ENCODE measurements around the gene MGLL.

MGLL gene

DNA sequence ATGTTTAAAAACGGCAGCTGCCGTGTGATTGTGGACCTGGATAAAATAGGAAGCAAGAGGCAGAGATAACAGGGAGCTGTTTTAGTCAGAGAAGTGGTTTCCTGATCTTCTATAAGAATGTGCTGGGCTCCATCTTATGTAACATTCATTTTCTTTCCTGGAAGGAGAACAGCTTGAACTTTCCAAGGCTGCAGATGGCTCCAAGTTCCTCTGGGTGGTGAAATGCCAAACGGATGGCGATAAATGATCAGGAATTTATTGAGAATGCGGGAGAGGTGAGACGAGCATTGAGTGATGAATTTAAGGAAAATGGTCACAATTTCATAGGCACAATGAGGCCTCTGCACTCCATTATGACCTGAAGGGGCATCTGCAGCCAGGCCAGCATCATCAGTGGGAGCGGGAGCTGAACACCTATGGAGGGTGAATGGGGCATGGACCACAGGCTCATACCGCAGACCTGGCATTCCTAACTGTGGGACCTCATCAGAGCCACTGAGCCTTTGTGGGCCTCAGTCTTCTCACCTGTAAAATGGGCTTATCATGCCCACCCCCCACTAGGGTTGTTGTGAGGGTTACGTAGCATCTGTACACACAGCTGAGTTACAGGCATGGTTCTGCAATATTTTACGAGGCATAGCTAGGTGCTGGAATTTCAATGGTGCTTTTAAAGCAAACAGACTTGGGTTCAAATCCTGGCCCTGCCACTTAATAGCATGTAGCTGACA lies 17.1 kb downstream of the MGLL start:
- Histone ChIP-seq H2AFZ (ENCODE audit: low read depth, low read length, severe bottlenecking) (no peak overlapping the region), H3K27ac (ENCODE audit: low read depth, low read length) (no peak overlapping the region), H3K9me3 (ENCODE audit: insufficient read depth, low read length) (no peaks in the 10 kb centered on the region), H3K79me2 (ENCODE audit: insufficient read depth, low read length) (no peaks in the 10 kb centered on the region), H3K4me2 (ENCODE audit: low read depth, low read length, poor library complexity, severe bottlenecking) (no peak overlapping the region), H3K4me3 (ENCODE audit: insufficient read depth, low read length, poor library complexity, severe bottlenecking) (no peak overlapping the region), H3K9ac (ENCODE audit: low read length) (no peak overlapping the region), H3K27me3 (ENCODE audit: low read length) (no peaks in the 10 kb centered on the region), H4K20me1 (ENCODE audit: low read depth, low read length) (no peaks in the 10 kb centered on the region), H3K9me2 (replicated peaks; ENCODE audit: insufficient read depth, low read length) (no peaks in the 10 kb centered on the region), H3F3A (ENCODE audit: insufficient read depth) (no peaks in the 10 kb centered on the region), H3K36me3 (ENCODE audit: low read length) (no peaks in the 10 kb centered on the region)
- no peak for TF ChIP-seq EZH2phosphoT487 (conservative IDR thresholded peaks at IDR 0.05; ENCODE audit: low read length)
- TF ChIP-seq, protein P1, sequence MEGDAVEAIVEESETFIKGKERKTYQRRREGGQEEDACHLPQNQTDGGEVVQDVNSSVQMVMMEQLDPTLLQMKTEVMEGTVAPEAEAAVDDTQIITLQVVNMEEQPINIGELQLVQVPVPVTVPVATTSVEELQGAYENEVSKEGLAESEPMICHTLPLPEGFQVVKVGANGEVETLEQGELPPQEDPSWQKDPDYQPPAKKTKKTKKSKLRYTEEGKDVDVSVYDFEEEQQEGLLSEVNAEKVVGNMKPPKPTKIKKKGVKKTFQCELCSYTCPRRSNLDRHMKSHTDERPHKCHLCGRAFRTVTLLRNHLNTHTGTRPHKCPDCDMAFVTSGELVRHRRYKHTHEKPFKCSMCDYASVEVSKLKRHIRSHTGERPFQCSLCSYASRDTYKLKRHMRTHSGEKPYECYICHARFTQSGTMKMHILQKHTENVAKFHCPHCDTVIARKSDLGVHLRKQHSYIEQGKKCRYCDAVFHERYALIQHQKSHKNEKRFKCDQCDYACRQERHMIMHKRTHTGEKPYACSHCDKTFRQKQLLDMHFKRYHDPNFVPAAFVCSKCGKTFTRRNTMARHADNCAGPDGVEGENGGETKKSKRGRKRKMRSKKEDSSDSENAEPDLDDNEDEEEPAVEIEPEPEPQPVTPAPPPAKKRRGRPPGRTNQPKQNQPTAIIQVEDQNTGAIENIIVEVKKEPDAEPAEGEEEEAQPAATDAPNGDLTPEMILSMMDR (IDR thresholded peaks at IDR 0.05; ENCODE audit: insufficient read depth, low read length, poor library complexity, severe bottlenecking) = no peak

- Histone ChIP-seq H3K36me3 (ENCODE audit: low read length) (no peaks in the 10 kb centered on the region), H2AFZ (ENCODE audit: low read depth, low read length, severe bottlenecking) (no peak overlapping the region), H3K9me2 (replicated peaks; ENCODE audit: insufficient read depth, low read length) (no peaks in the 10 kb centered on the region), H3K9me3 (ENCODE audit: insufficient read depth, low read length) (no peaks in the 10 kb centered on the region), H3K27ac (ENCODE audit: low read depth, low read length) (no peak overlapping the region), H3K79me2 (ENCODE audit: insufficient read depth, low read length) (no peaks in the 10 kb centered on the region), H3F3A (ENCODE audit: insufficient read depth) (no peaks in the 10 kb centered on the region), H3K4me3 (ENCODE audit: insufficient read depth, low read length, poor library complexity, severe bottlenecking) (no peak overlapping the region), H3K9ac (ENCODE audit: low read length) (no peak overlapping the region), H4K20me1 (ENCODE audit: low read depth, low read length) (no peaks in the 10 kb centered on the region), H3K4me2 (ENCODE audit: low read depth, low read length, poor library complexity, severe bottlenecking) (no peak overlapping the region), H3K27me3 (ENCODE audit: low read length) (no peaks in the 10 kb centered on the region)
- TF ChIP-seq EZH2phosphoT487 (conservative IDR thresholded peaks at IDR 0.05; ENCODE audit: low read length) = no peak
- TF ChIP-seq, protein P1 (IDR thresholded peaks at IDR 0.05; ENCODE audit: insufficient read depth, low read length, poor library complexity, severe bottlenecking) = no peak
Measured at GRCh38 chr3:127804141-127804540, 18.2 kb downstream of the MGLL start.

DNA sequence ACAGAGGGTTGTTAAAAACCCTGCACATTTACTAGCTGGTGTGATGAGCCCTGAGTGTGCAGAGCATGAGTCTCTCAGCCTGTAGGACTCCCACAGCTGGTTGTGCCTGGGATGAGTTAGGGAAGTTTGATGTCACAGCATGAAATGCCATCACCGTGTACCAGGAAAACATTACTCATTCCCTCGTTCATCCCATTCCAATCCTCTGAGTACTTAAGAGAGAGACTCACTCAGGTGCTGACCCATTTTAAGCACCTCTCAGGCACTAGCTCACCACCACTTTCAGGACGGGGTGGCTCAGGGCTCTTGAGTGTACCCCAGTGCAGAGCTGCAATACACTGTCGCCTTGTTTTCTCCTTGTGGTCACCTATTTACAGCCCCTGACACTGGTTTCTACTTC lies 18.7 kb downstream of the MGLL start:
- H3K9ac ChIP-seq (ENCODE audit: low read length) = no peak overlapping the region

More for the DNA sequence above, 18.7 kb downstream of the MGLL start:
- H3K9me2 ChIP-seq (replicated peaks; ENCODE audit: insufficient read depth, low read length) = no peaks in the 10 kb centered on the region
- no peaks in the 10 kb centered on the region for H4K20me1 ChIP-seq (ENCODE audit: low read depth, low read length)
- H3K9me3 ChIP-seq (ENCODE audit: insufficient read depth, low read length) = no peaks in the 10 kb centered on the region
- H3K4me2 ChIP-seq (ENCODE audit: low read depth, low read length, poor library complexity, severe bottlenecking) = no peak overlapping the region
- no peak overlapping the region for H3K27ac ChIP-seq (ENCODE audit: low read depth, low read length)
- no peaks in the 10 kb centered on the region for H3F3A ChIP-seq (ENCODE audit: insufficient read depth)
- H3K27me3 ChIP-seq (ENCODE audit: low read length) = no peaks in the 10 kb centered on the region
- no peak overlapping the region for H2AFZ ChIP-seq (ENCODE audit: low read depth, low read length, severe bottlenecking)
- TF ChIP-seq EZH2phosphoT487 (conservative IDR thresholded peaks at IDR 0.05; ENCODE audit: low read length) = no peak
- TF ChIP-seq, protein P1 (IDR thresholded peaks at IDR 0.05; ENCODE audit: insufficient read depth, low read length, poor library complexity, severe bottlenecking) = no peak
- H3K36me3 ChIP-seq (ENCODE audit: low read length) = no peaks in the 10 kb centered on the region
- no peaks in the 10 kb centered on the region for H3K79me2 ChIP-seq (ENCODE audit: insufficient read depth, low read length)
- H3K4me3 ChIP-seq (ENCODE audit: insufficient read depth, low read length, poor library complexity, severe bottlenecking) = no peak overlapping the region
